Activated CD4-positive, alpha-beta T cell treated with anti-CD3 and anti-CD28 coated beads, Interleukin-2, Interleukin-6, amounts not matched to agents 100 ng/mL and 50 ng/mL, durations not matched to agents 16 hours and 8 hours (primary cell): ENCODE data around the gene HOMER2.
"Not testable (repeated sequence)": the region's sequence is repeated elsewhere in the genome, so short reads cannot be mapped to it uniquely, and the experiment has no call there.

Experiments used
- DNase-seq: peaks from one replicate; pipeline ENCODE4 v3.0.0-alpha.2; 2020

HOMER2 gene

DNA sequence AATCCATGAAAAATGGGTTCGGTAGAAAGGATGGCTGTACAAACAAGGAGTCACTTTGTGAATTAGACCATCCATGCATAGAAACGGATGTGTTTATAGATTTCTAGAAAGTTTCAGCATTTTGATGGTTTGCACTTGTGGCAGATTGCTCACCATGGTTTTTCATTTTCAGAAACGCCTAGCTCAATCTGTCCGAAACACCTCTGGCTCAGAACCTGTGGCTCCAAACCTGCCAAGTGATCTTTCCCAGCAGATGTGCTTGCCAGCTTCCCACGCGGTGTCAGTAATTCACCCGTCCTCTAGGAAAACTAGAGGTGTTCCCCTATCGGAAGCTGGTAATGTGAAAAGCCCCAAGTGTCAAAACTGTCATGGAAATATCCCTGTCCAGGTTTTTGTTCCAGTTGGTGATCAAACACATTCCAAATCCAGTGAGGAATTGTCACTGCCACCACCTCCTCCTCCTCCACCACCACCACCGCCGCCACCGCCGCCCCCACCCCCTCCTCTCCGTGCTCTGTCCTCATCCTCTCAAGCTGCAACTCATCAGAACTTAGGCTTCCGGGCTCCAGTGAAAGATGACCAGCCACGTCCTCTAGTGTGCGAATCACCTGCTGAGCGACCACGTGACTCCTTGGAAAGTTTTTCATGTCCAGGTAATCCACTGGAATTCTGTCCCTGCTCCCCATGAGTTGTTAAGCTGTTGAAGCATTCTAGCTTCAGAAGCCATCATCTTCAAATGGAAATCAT, 121.9 kb downstream of the HOMER2 start:
- DNase-seq = peak; percentile 61

- DNase-seq = no peak
These were observed 123.3 kb downstream of the HOMER2 start for GRCh38 chr15:82829234-82829633.

DNA sequence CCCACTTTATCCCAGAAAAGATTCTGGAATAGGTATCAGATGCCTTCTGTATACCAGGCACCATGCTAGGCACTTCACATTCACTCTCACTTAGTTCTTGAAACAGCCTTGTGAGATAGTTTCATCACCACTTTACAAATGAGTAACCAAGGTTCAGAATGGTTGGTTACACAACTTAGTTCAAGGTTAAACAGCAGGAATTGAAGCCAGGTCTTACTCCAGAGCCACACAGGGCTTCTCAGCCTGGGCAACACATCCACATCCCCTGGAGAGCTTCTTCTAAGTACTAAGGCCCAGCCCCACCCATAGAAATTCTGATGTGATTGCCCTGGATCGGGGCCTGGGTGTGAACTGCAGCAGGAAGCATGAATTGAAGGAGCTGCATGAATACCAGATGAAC, 124.4 kb downstream of the HOMER2 start:
- peak; percentile 57 for DNase-seq

GRCh38 chr15:82823049-82823448, 129.5 kb downstream of the HOMER2 start:
- no peak for DNase-seq

GRCh38 chr15:82821851-82822250, 130.7 kb downstream of the HOMER2 start:
- not testable (repeated sequence) for DNase-seq

DNA sequence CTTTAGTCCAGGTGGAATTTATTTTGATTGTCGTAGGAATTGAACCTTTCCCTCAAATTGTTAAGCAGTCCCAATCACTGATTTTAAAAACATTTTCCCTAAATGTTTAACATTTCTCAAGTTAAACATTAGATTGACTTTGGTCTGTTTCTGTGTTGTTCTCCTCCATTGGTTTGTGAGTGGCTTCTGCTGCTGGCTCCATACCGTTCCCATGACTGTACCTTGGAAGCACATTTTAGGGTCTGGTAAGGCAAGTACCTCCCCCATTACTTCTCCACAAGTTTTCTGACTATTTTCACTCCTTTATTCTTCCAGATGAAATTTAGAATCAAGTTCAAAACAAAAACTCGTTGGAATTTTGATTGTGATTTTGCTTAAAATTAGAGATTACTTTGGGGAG, 131.1 kb downstream of the HOMER2 start:
- DNase-seq = not testable (repeated sequence)

DNA sequence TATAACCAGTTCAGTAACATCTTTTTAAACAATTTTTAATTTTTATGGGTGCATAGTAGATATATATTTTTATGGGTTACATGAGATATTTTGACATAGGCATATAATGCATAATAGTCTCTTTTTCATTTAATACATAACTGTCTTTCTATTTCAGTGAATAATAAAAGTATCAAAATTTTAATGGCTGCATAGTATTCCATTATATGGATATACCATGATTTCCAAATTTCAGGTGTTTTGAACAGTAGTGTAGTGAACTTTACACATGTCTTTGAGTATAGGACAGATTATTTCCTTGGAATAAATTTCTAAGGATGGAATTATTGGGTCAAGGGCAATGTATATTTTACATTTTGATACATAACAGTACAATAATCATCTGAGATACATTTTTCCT, 132.4 kb downstream of the HOMER2 start:
- no peak for DNase-seq

- DNase-seq = no peak
These were observed 139.5 kb downstream of the HOMER2 start for GRCh38 chr15:82812994-82813393.

DNA sequence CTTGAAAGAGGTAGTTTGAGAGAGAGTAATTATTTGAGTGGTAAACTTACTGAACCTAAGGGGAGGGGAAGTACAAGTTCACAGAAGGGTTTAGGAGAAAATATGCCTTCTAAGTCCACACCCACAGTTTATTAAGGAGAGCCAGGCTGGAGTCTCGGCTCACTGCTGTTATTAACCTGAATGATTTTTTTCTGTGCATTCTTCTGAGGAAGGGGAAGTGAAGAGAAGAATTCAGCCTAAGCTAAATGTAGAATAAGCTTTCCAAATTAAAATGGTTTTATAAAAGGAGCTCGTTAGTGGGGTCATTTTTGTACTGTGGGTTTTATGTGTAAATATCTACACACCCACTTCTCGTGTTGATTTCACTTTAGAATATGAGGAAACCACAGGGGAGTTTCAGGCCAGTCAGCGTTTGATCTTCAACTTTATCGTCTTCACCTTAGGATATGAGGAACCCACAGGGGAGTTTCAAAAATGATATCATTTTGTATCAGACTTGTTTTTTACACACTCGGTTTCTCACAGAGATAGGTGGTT, 141.6 kb downstream of the HOMER2 start:
- peak; percentile 76 for DNase-seq

- peak; percentile 38 for DNase-seq
These were observed 142.2 kb downstream of the HOMER2 start for GRCh38 chr15:82810061-82810889.

GRCh38 chr15:82809308-82810060, 143.0 kb downstream of the HOMER2 start, which contains the start of gene WHAMM:
TSS of gene WHAMM (plus strand) at chr15:82809628. CDS start at chr15:82809727, 99 bp downstream.
- DNase-seq = peak; percentile 97

- DNase-seq = no peak
These were observed 143.9 kb downstream of the HOMER2 start for GRCh38 chr15:82808634-82809041.

- DNase-seq = no peak
These were observed 144.4 kb downstream of the HOMER2 start for GRCh38 chr15:82807920-82808633.

GRCh38 chr15:82805994-82806406, 146.5 kb downstream of the HOMER2 start, which contains the start of gene FSD2:
TSS of gene FSD2 (minus strand) at chr15:82806069. CDS start at chr15:82787390, 18,679 bp downstream.
- DNase-seq = no peak

- no peak for DNase-seq
These were observed 148.0 kb downstream of the HOMER2 start for GRCh38 chr15:82804575-82804949.

DNA sequence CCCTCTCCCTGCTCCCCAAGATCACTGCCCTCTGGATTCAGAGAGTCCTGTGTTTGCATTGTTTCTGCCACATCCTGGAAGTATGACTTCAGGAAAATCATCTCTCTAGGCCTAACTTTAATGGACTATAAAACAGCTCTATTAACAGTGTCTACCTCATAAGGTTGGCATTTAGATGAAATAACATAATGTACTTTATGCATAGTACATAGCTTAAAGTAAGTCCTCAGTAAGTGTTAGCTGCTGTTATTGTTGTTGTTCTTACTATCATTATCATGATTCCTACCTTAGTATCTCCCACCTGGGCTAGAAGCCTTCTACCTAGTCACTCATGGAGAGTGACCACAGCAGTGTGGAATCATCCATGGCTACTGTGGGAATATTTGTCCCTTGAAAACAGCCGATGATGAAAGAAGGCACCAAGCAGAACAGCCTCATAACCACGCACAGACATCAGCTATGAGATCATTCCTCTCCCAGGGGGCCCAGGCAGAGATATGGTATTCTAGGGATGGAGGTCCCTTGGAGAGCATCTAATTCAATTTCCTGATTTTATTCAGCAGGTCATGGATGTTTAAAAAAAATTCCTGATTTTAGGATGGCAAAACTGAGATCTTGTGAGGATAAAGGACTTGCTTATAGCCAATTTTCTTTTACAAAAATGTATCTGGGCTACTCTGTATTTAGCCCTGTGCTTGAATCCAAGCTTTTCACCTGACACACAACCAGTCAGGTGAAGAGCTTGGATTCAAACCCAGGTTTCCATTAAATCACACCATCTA, 148.5 kb downstream of the HOMER2 start:
- DNase-seq = no peak

DNA sequence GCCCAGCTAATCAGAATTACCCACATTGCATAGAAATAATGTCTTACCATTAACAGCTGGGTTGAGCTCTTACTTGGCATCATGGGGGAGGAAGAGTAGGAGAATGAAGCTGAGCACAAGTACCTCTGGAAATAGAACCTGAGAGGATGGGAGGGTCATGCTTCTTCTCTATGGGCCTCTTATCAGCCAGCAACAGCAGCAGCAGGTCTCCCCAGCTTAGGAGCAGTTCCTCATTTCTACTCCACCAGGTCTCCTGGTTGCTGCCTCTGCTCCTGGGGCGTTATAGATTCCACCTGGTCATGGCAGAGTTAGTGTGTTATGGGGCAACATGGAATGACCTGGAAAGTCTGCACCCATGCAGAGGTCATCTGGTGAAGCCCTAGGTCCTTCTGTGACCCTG, 150.0 kb downstream of the HOMER2 start:
- DNase-seq = no peak

DNA sequence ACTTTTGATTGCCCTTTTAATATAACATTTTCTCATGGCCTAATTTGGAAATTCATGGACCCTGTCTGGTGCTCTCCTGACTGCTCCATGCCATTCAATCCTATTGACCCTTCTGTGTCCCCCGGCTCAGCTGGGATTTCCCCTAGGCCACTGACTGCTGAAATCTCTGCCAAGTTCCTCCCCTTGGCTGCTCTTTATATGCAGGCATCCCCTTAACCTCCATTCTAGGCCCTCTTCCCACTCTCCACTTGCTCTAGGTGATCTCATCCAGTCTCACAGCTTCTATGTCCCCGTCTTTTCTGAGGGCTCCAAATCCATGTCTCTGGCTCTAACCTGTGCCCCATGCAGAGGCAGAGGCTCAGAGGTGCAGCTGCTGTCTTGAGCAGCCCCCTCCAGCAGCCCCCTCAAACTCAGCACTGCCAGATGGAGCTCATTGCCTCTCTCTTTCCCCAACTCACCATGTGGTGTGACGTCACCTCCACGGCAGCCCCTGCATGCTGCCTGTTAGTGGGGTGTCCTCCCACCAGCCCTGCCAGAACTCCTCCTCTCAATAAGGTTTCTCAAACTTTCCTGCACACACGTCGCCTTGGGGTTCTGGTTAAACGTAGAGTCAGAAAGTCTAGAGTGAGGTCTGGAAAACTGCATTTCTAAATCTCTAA, 153.2 kb downstream of the HOMER2 start:
- DNase-seq = no peak
